H9 (cell line): ENCODE data around the gene GPR42. TPM values are rescaled to one million over a fixed set of nuclear protein-coding genes. Genes with fewer than 3 reads are reported as not detected.

Experiments used
- DNase-seq: peaks from one replicate; pipeline ENCODE4 v3.0.0-alpha.2; 2017
- H2AFZ ChIP-seq: one replicate; pipeline ENCODE4 v1.6.1; 2013; ENCODE audit warnings: mild to moderate bottlenecking, low read length, control low read depth, moderate library complexity
- H2AK5ac ChIP-seq: 2 replicates; pipeline ENCODE4 v1.6.1; 2013; ENCODE audit warnings: low read length, control low read depth, mixed read lengths; ENCODE audit not compliant: insufficient read length
- H2BK120ac ChIP-seq: one replicate; pipeline ENCODE4 v1.6.1; 2013; ENCODE audit warnings: low read depth, mild to moderate bottlenecking, low read length, control low read depth, inconsistent platforms; ENCODE audit not compliant: poor library complexity, severe bottlenecking
- H2BK12ac ChIP-seq: 2 replicates; pipeline ENCODE4 v1.6.1; 2013; ENCODE audit warnings: low read length, control low read depth, mixed read lengths, low read depth; ENCODE audit not compliant: insufficient read length
- H2BK15ac ChIP-seq: 2 replicates; pipeline ENCODE4 v1.6.1; 2013; ENCODE audit warnings: low read depth, low read length, control low read depth
- H2BK20ac ChIP-seq: one replicate; pipeline ENCODE4 v1.6.1; 2013; ENCODE audit warnings: low read depth, mild to moderate bottlenecking, low read length, control low read depth, inconsistent platforms; ENCODE audit not compliant: poor library complexity, severe bottlenecking
- H2BK5ac ChIP-seq: 2 replicates; pipeline ENCODE4 v1.6.1; 2013; ENCODE audit warnings: low read length, control low read depth, mixed read lengths; ENCODE audit not compliant: insufficient read length
- H3K14ac ChIP-seq: 2 replicates; pipeline ENCODE4 v1.6.1; 2013; ENCODE audit warnings: low read length, control low read depth; ENCODE audit not compliant: insufficient read depth
- H3K18ac ChIP-seq: 2 replicates; pipeline ENCODE4 v1.6.1; 2013; ENCODE audit warnings: low read depth, mild to moderate bottlenecking, mixed read lengths, low read length, control low read depth; ENCODE audit not compliant: insufficient read length
- H3K23ac ChIP-seq: 2 replicates; pipeline ENCODE4 v1.6.1; 2013; ENCODE audit warnings: low read length, control low read depth, mixed read lengths, low read depth; ENCODE audit not compliant: insufficient read length
- H3K23me2 ChIP-seq: 2 replicates; pipeline ENCODE4 v1.6.1; 2013; ENCODE audit warnings: low read depth, mild to moderate bottlenecking, mixed read lengths, low read length, control low read depth; ENCODE audit not compliant: insufficient read length, poor library complexity, severe bottlenecking
- H3K27ac ChIP-seq: 2 replicates; pipeline ENCODE4 v1.5.1; 2013; ENCODE audit warnings: low read length, control low read depth, mixed read lengths, low read depth; ENCODE audit not compliant: insufficient read length
- H3K27me3 ChIP-seq: 2 replicates; pipeline ENCODE4 v1.6.1; 2013; ENCODE audit warnings: low read length, control low read depth, inconsistent platforms; ENCODE audit not compliant: insufficient read depth
- H3K4ac ChIP-seq: 2 replicates; pipeline ENCODE4 v1.6.1; 2013; ENCODE audit warnings: low read depth, mild to moderate bottlenecking, control low read depth, inconsistent platforms, low read length, moderate library complexity
- H3K4me1 ChIP-seq: 2 replicates; pipeline ENCODE4 v1.6.1; 2013; ENCODE audit warnings: low read length, control low read depth, inconsistent platforms; ENCODE audit not compliant: insufficient read depth
- H3K4me2 ChIP-seq: 2 replicates; pipeline ENCODE4 v1.6.1; 2013; ENCODE audit warnings: low read length, control low read depth, mixed read lengths; ENCODE audit not compliant: insufficient read length, insufficient read depth
- H3K56ac ChIP-seq: 2 replicates; pipeline ENCODE4 v1.6.1; 2013; ENCODE audit warnings: low read depth, mild to moderate bottlenecking, mixed read lengths, low read length, control low read depth; ENCODE audit not compliant: insufficient read length
- H3K79me1 ChIP-seq: 2 replicates; pipeline ENCODE4 v1.6.1; 2013; ENCODE audit warnings: low read depth, mild to moderate bottlenecking, moderate library complexity, low read length, control low read depth, inconsistent platforms; ENCODE audit not compliant: insufficient read depth, poor library complexity, severe bottlenecking
- H3K79me2 ChIP-seq: 2 replicates; pipeline ENCODE4 v1.6.1; 2013; ENCODE audit warnings: low read length, control low read depth, inconsistent platforms; ENCODE audit not compliant: insufficient read depth
- H3K9ac ChIP-seq: 2 replicates; pipeline ENCODE4 v1.6.1; 2013; ENCODE audit warnings: low read length, control low read depth, mixed read lengths; ENCODE audit not compliant: insufficient read length; ENCODE audit errors: extremely low read depth
- H3K9me3 ChIP-seq: one replicate; pipeline ENCODE4 v1.6.1; 2013; ENCODE audit warnings: low read depth, low read length, inconsistent platforms; ENCODE audit not compliant: control insufficient read depth
- H3T11ph ChIP-seq: one replicate; pipeline ENCODE4 v1.6.1; 2013; ENCODE audit warnings: mild to moderate bottlenecking, low read length, control low read depth, inconsistent platforms
- H4K20me1 ChIP-seq: one replicate; pipeline ENCODE4 v1.6.1; 2013; ENCODE audit not compliant: control insufficient read depth, insufficient read length, insufficient read depth
- H4K5ac ChIP-seq: 2 replicates; pipeline ENCODE4 v1.6.1; 2013; ENCODE audit warnings: low read depth, mild to moderate bottlenecking, mixed read lengths, low read length, control low read depth; ENCODE audit not compliant: insufficient read length
- H4K8ac ChIP-seq: replicated peaks from 2 replicates; pipeline ENCODE4 v1.6.1; 2013; ENCODE audit warnings: low read length, control low read depth, mixed read lengths, low read depth; ENCODE audit not compliant: insufficient read length
- H4K91ac ChIP-seq: 2 replicates; pipeline ENCODE4 v1.6.1; 2013; ENCODE audit warnings: low read depth, mild to moderate bottlenecking, moderate library complexity, mixed read lengths, low read length, control low read depth; ENCODE audit not compliant: insufficient read length
- H3K27ac Mint-ChIP-seq, 3 experiments: 2 replicates in 2 of 3; 3 replicates in 1 of 3; pipeline ENCODE4 v1.8.0; 2020 to 2021; ENCODE audit warnings: mixed read lengths in 3 of 3, mild to moderate bottlenecking in 1 of 3, moderate library complexity in 1 of 3
- H3K27me3 Mint-ChIP-seq: 2 replicates; pipeline ENCODE4 v1.8.0; 2021; ENCODE audit warnings: low read depth, mild to moderate bottlenecking, moderate library complexity, mixed read lengths
- H3K36me3 Mint-ChIP-seq, 3 experiments: 2 replicates in 2 of 3; 3 replicates in 1 of 3; pipeline ENCODE4 v1.8.0; 2020 to 2021; ENCODE audit warnings: low read depth in 3 of 3, mixed read lengths in 3 of 3; ENCODE audit not compliant: insufficient read depth in 1 of 3
- H3K4me1 Mint-ChIP-seq, 2 experiments: 2 replicates each; pipeline ENCODE4 v1.8.0; 2020; ENCODE audit warnings: mixed read lengths in 2 of 2
- H3K4me3 Mint-ChIP-seq, 2 experiments: 2 replicates in 1 of 2; 3 replicates in 1 of 2; pipeline ENCODE4 v1.8.0; 2020 to 2021; ENCODE audit warnings: mild to moderate bottlenecking in 2 of 2, mixed read lengths in 2 of 2, moderate library complexity in 1 of 2
- H3K9me3 Mint-ChIP-seq, 2 experiments: 2 replicates in 1 of 2; 3 replicates in 1 of 2; pipeline ENCODE4 v1.8.0; 2020; ENCODE audit warnings: mild to moderate bottlenecking in 2 of 2, mixed read lengths in 2 of 2, moderate library complexity in 1 of 2
- WGBS: extraction: QIAGEN DNeasy Blood & Tissue Kit; methylation state at CpG from one replicate; pipeline ENCODE4 v1.1.7; 2013; ENCODE audit warnings: missing lambda C conversion rate, low lambda C conversion rate, mixed read lengths; ENCODE audit not compliant: insufficient read length; ENCODE audit errors: extremely low coverage; 5-methylcytosine and 5-hydroxymethylcytosine counted together
- total RNA-seq: library from RNA; stranded (reverse); gene quantifications from 2 replicates; pipeline ENCODE4 v1.2.1, GENCODE V29; 2021
- TF ChIP-seq, protein P1 (sequence below): fragments of 200-600 bp; sonication (generic); conservative IDR thresholded peaks from 3 replicates; pipeline ENCODE4 v1.8.0; 2021; ENCODE audit warnings: antibody characterized with exemption, mild to moderate bottlenecking

GPR42 gene
- total RNA-seq, 1 experiment from 2014 or later, result not detected

GRCh38 chr19:35352177-35352447 is 18.8 kb upstream of the GPR42 start:
- no peak overlapping the region for H2AK5ac ChIP-seq
- no peak overlapping the region for H2BK15ac ChIP-seq
- Mint-ChIP-seq H3K36me3 (no peaks in the 10 kb centered on the region; a peak in 1 of 7 replicates), H3K9me3 (no peaks in the 10 kb centered on the region), H3K27me3 (peaks cover 30% of the 10 kb centered on the region), H3K4me1 (peaks cover 9 to 13% of the 10 kb centered on the region in 2 experiments), H3K4me3 (no peak overlapping the region), H3K27ac (no peak overlapping the region)
- no peak overlapping the region for H4K8ac ChIP-seq
- H3K4ac ChIP-seq, result no peak overlapping the region
- H4K91ac ChIP-seq, result no peak overlapping the region
- H3K9ac ChIP-seq, result no peak overlapping the region
- TF ChIP-seq, protein P1, sequence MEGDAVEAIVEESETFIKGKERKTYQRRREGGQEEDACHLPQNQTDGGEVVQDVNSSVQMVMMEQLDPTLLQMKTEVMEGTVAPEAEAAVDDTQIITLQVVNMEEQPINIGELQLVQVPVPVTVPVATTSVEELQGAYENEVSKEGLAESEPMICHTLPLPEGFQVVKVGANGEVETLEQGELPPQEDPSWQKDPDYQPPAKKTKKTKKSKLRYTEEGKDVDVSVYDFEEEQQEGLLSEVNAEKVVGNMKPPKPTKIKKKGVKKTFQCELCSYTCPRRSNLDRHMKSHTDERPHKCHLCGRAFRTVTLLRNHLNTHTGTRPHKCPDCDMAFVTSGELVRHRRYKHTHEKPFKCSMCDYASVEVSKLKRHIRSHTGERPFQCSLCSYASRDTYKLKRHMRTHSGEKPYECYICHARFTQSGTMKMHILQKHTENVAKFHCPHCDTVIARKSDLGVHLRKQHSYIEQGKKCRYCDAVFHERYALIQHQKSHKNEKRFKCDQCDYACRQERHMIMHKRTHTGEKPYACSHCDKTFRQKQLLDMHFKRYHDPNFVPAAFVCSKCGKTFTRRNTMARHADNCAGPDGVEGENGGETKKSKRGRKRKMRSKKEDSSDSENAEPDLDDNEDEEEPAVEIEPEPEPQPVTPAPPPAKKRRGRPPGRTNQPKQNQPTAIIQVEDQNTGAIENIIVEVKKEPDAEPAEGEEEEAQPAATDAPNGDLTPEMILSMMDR, result no peak
- no peak overlapping the region for H3T11ph ChIP-seq
- H3K27ac ChIP-seq, result no peak overlapping the region
- no peak overlapping the region for H3K18ac ChIP-seq
- no peak overlapping the region for H2AFZ ChIP-seq
- H2BK120ac ChIP-seq, result no peak overlapping the region
- no peak overlapping the region for H3K56ac ChIP-seq
- H3K79me2 ChIP-seq, result no peaks in the 10 kb centered on the region
- H3K4me2 ChIP-seq, result no peak overlapping the region
- no peak overlapping the region for H2BK20ac ChIP-seq
- H4K20me1 ChIP-seq, result no peaks in the 10 kb centered on the region
- H4K5ac ChIP-seq, result no peak overlapping the region
- H3K9me3 ChIP-seq, result no peaks in the 10 kb centered on the region
- no peaks in the 10 kb centered on the region; the same call in 1 of the 2 replicates for H3K4me1 ChIP-seq
- no peaks in the 10 kb centered on the region for H3K27me3 ChIP-seq
- H2BK12ac ChIP-seq, result no peak overlapping the region
- WGBS, result no CpG with 5 or more reads among the region's 18 CpGs
- no peaks in the 10 kb centered on the region for H3K79me1 ChIP-seq
- no peak for DNase-seq
- peaks cover 4% of the 10 kb centered on the region for H3K23me2 ChIP-seq
- no peak overlapping the region for H3K23ac ChIP-seq
- no peak overlapping the region for H3K14ac ChIP-seq
- H2BK5ac ChIP-seq, result no peak overlapping the region
